CD14-positive monocyte (primary cell): ENCODE data around the gene PCDH8. TPM values are rescaled to one million over a fixed set of nuclear protein-coding genes. Genes with fewer than 3 reads are reported as not detected.

Experiments used
- DNase-seq, 3 donors: peaks; one replicate each; pipeline ENCODE4 v3.0.0-alpha.2; 2011 to 2022
- H2AFZ ChIP-seq: 2 replicates; pipeline ENCODE4 v1.6.0; 2012; ENCODE audit warnings: mild to moderate bottlenecking, low read depth, low read length, inconsistent platforms; ENCODE audit not compliant: insufficient read depth, poor library complexity, severe bottlenecking
- H3K27ac ChIP-seq, 2 donors: 1 replicate in 1 of 2; 2 replicates in 1 of 2; pipeline ENCODE4 v1.5.1; 2012 to 2013; ENCODE audit warnings: low read length in 2 of 2, control low read depth in 1 of 2, inconsistent platforms in 1 of 2, low read depth in 1 of 2, mild to moderate bottlenecking in 1 of 2
- H3K27me3 ChIP-seq, 2 donors: one replicate each; pipeline versions ENCODE4 v1.6.0 to v1.6.1; 2011 to 2013; ENCODE audit warnings: low read length in 2 of 2; ENCODE audit not compliant: control insufficient read depth in 2 of 2, insufficient read depth in 2 of 2
- H3K36me3 ChIP-seq, 2 donors: replicated peaks in 1 of 2; 1 replicate in 1 of 2; 2 replicates in 1 of 2; pipeline versions ENCODE4 v1.5.1 to v1.6.1; 2012 to 2013; ENCODE audit warnings: low read length in 2 of 2, control low read depth in 1 of 2, inconsistent platforms in 1 of 2, mild to moderate bottlenecking in 1 of 2; ENCODE audit not compliant: insufficient read depth in 2 of 2, control insufficient read depth in 1 of 2
- H3K4me1 ChIP-seq, 2 donors: 1 replicate in 1 of 2; 2 replicates in 1 of 2; pipeline versions ENCODE4 v1.5.1 to v1.6.1; 2012 to 2013; ENCODE audit warnings: low read length in 2 of 2, control low read depth in 1 of 2, inconsistent platforms in 1 of 2, mild to moderate bottlenecking in 1 of 2, moderate library complexity in 1 of 2; ENCODE audit not compliant: insufficient read depth in 2 of 2, control insufficient read depth in 1 of 2
- H3K4me2 ChIP-seq: replicated peaks from 2 replicates; pipeline ENCODE3; 2012; ENCODE audit warnings: low read length, moderate library complexity, mild to moderate bottlenecking; ENCODE audit not compliant: poor library complexity, severe bottlenecking; ENCODE audit errors: extremely low read depth
- H3K4me3 ChIP-seq, 3 experiments: fragments of 200-600 bp in 1 of 3; sonication (generic) in 1 of 3; replicated peaks in 1 of 3; 1 replicate in 2 of 3; 2 replicates in 1 of 3; pipeline ENCODE4 v1.5.1; 2011 to 2013; ENCODE audit warnings: low read length in 3 of 3, mild to moderate bottlenecking in 3 of 3, control low read depth in 2 of 3, low read depth in 2 of 3, inconsistent platforms in 1 of 3, moderate library complexity in 1 of 3
- H3K79me2 ChIP-seq: 2 replicates; pipeline ENCODE4 v1.6.0; 2012; ENCODE audit warnings: mild to moderate bottlenecking, control low read depth, inconsistent platforms, low read length, moderate library complexity; ENCODE audit not compliant: insufficient read depth
- H3K9ac ChIP-seq: 2 replicates; pipeline ENCODE4 v1.6.0; 2017; ENCODE audit warnings: low read length, mild to moderate bottlenecking; ENCODE audit not compliant: insufficient read depth, poor library complexity, severe bottlenecking
- H3K9me3 ChIP-seq, 2 donors: replicated peaks in 1 of 2; 1 replicate in 1 of 2; 2 replicates in 1 of 2; pipeline versions ENCODE4 v1.5.1 to v1.6.1; 2012 to 2013; ENCODE audit warnings: low read length in 2 of 2, control low read depth in 1 of 2; ENCODE audit not compliant: control insufficient read depth in 1 of 2, insufficient read depth in 1 of 2
- H4K20me1 ChIP-seq: 2 replicates; pipeline ENCODE4 v1.6.0; 2012; ENCODE audit warnings: mild to moderate bottlenecking, low read length, control low read depth, moderate library complexity; ENCODE audit not compliant: insufficient read depth
- H3K27ac Mint-ChIP-seq, 7 donors: one replicate each; pipeline ENCODE4 v1.8.0; 2020; ENCODE audit warnings: mild to moderate bottlenecking in 7 of 7, mixed read lengths in 7 of 7, moderate library complexity in 6 of 7, inconsistent platforms in 2 of 7
- H3K27me3 Mint-ChIP-seq, 3 donors: one replicate each; pipeline ENCODE4 v1.8.0; 2021 to 2022; ENCODE audit warnings: low read depth in 3 of 3, mild to moderate bottlenecking in 3 of 3, mixed read lengths in 3 of 3, moderate library complexity in 3 of 3, inconsistent platforms in 1 of 3
- H3K36me3 Mint-ChIP-seq, 2 donors: one replicate each; pipeline ENCODE4 v1.8.0; 2020; ENCODE audit warnings: mixed read lengths in 2 of 2, inconsistent platforms in 1 of 2, mild to moderate bottlenecking in 1 of 2
- H3K4me1 Mint-ChIP-seq: one replicate; pipeline ENCODE4 v1.8.0; 2020; ENCODE audit warnings: mild to moderate bottlenecking, mixed read lengths
- H3K4me3 Mint-ChIP-seq, 2 donors: one replicate each; pipeline ENCODE4 v1.8.0; 2020; ENCODE audit warnings: mild to moderate bottlenecking in 2 of 2, mixed read lengths in 2 of 2, moderate library complexity in 1 of 2
- H3K9me3 Mint-ChIP-seq, 7 donors: one replicate each; pipeline ENCODE4 v1.8.0; 2020 to 2022; ENCODE audit warnings: mixed read lengths in 7 of 7, mild to moderate bottlenecking in 6 of 7, moderate library complexity in 6 of 7, inconsistent platforms in 2 of 7
- CTCF ChIP-seq: fragments of 200-600 bp; IDR thresholded peaks from one replicate; pipeline ENCODE4 v1.8.0; 2022; ENCODE audit warnings: antibody characterized with exemption, mild to moderate bottlenecking
- WGBS: methylation state at CpG from one replicate; pipeline ENCODE4 v1.1.5; 2013; ENCODE audit warnings: missing lambda C conversion rate; ENCODE audit not compliant: insufficient coverage; 5-methylcytosine and 5-hydroxymethylcytosine counted together
- intact Hi-C, 2 donors: fragments of 100-400 bp; cut with micrococcal nuclease; formaldehyde crosslinking; loops; one replicate each; pipeline versions ENCODE4 v1.15.0 to v1.15.1; 2023
- polyA plus RNA-seq, 3 donors: library from polyadenylated mRNA; depleted of rRNA in 1 of 3; unstranded in 2 of 3; stranded (reverse) in 1 of 3; fragments of 300-500 nt in 2 of 3; fragments of >200 nt in 1 of 3; fragmentation: Illumina TruSeq in 2 of 3; gene quantifications; 1 replicate in 2 of 3; 2 replicates in 1 of 3; pipeline ENCODE4 v1.2.3, GENCODE V29; 2012 to 2021
- small RNA-seq: library from RNA; depleted of rRNA; stranded (forward); fragments of <200 nt; gene quantifications from one replicate; pipeline ENCODE3, GENCODE V24; 2012; ENCODE audit warnings: low read depth; ENCODE audit not compliant: insufficient read length

Gene PCDH8
- polyA plus RNA-seq, 3 donors = not detected

- 89% methylated on average over 2 of the region's 7 CpGs for WGBS
- no peak for TF ChIP-seq CTCF
- Histone ChIP-seq H3K79me2 (no peaks in the 10 kb centered on the region), H2AFZ (no peak overlapping the region), H4K20me1 (no peaks in the 10 kb centered on the region), H3K4me2 (no peak overlapping the region), H3K9ac (no peak overlapping the region), H3K9me3 (no peaks in the 10 kb centered on the region), H3K4me3 (no peak overlapping the region), H3K27ac (no peak overlapping the region), H3K27me3 (peaks cover 0 to 2% of the 10 kb centered on the region in 2 donors), H3K4me1 (no peaks in the 10 kb centered on the region), H3K36me3 (no peaks in the 10 kb centered on the region)
- H3K9me3 Mint-ChIP-seq = peaks cover 0 to 2% (median 0%) of the 10 kb centered on the region in 7 donors
- no peaks in the 10 kb centered on the region for H3K4me1 Mint-ChIP-seq
- no peak overlapping the region for H3K4me3 Mint-ChIP-seq
- no peak overlapping the region for H3K27ac Mint-ChIP-seq
- intact Hi-C loops = no loop called here
- no peaks in the 10 kb centered on the region for H3K36me3 Mint-ChIP-seq
- DNase-seq = no peak
- peaks cover 2 to 8% (median 3%) of the 10 kb centered on the region in 3 donors for H3K27me3 Mint-ChIP-seq
Observed at GRCh38 chr13:52794589-52794988, 53.9 kb downstream of the PCDH8 start.

DNA sequence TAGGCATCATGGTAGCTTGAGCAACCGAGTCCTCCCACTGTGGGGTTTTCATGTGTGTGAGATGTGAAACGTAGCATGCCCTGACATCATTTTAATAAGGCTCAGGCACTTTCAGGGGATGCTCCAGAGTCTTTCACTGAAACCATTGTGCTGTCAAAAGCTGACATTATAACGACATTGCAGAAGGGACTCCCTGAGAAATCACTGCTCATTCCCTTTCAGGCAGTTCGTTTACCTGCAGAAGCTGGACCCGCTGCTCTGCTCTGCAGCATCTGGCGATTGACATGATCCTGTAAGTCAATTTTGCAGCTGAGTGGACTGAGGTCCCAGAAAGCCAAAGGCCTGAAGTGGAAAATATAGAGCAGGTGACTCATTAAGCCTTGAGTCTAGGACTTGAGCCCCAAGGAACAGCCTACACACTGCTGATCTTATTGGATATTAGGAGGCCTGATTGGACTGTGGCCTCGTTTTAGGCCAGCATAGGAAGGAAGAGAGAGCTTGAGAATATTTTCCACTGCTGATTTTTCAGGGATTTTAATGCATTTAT lies 54.9 kb downstream of the PCDH8 start:
- H4K20me1 ChIP-seq = no peaks in the 10 kb centered on the region
- H3K27me3 ChIP-seq = peaks cover 0 to 2% of the 10 kb centered on the region in 2 donors
- intact Hi-C loops = no loop called here
- H2AFZ ChIP-seq = no peak overlapping the region
- H3K27ac ChIP-seq = no peak overlapping the region
- Mint-ChIP-seq H3K4me1 (no peaks in the 10 kb centered on the region), H3K27me3 (peaks cover 3 to 8% (median 5%) of the 10 kb centered on the region in 3 donors), H3K27ac (peak overlapping the region in 1 of 7 donors; percentile 46), H3K4me3 (no peak overlapping the region), H3K36me3 (no peaks in the 10 kb centered on the region), H3K9me3 (peaks cover 0 to 2% (median 0%) of the 10 kb centered on the region in 7 donors)
- H3K79me2 ChIP-seq = no peaks in the 10 kb centered on the region
- no peak for DNase-seq
- no peak for TF ChIP-seq CTCF
- WGBS = 96% methylated on average over 6 of the region's 7 CpGs
- no peaks in the 10 kb centered on the region for H3K9me3 ChIP-seq
- no peaks in the 10 kb centered on the region for H3K36me3 ChIP-seq
- no peak overlapping the region for H3K9ac ChIP-seq
- H3K4me2 ChIP-seq = no peak overlapping the region
- H3K4me1 ChIP-seq = no peaks in the 10 kb centered on the region
- H3K4me3 ChIP-seq = no peak overlapping the region

Small RNAs within 50 kb of the gene (small RNA-seq; reads per million reads assigned to genes)
- not detected for gene MIR759

Other genes starting within 250 kb of the PCDH8 start
- gene HNRNPA1L2, start 206.2 kb downstream of the PCDH8 start, polyA plus RNA-seq = 1 to 10 TPM in 2 of 3 donors, under 1 TPM in 1; 0.79 to 6.8 (median 1.5) TPM
- 10 to 100 TPM; 18.1 to 40.1 (median 37.7) TPM for gene SUGT1, start 195.8 kb downstream of the PCDH8 start, polyA plus RNA-seq
- gene CNMD, start 108.8 kb downstream of the PCDH8 start, polyA plus RNA-seq = not detected
- gene OLFM4, start 180.2 kb upstream of the PCDH8 start, polyA plus RNA-seq = not detected